Subcutaneous abdominal adipose tissue (tissue), 5 donors: Measurements from ENCODE around the gene MFSD6.
A peak's percentile ranks its signal among the peaks of the same experiment; 100 is the strongest.
"Not testable (repeated sequence)": the region's sequence is repeated elsewhere in the genome, so short reads cannot be mapped to it uniquely, and the experiment has no call there.

Experiments
- H3K27ac ChIP-seq: one replicate; pipeline ENCODE4 v1.7.0; 2013; ENCODE audit warnings: low read depth, mild to moderate bottlenecking, inconsistent platforms, low read length, moderate library complexity
- H3K27me3 ChIP-seq, 5 donors: one replicate each; pipeline ENCODE4 v1.7.0; 2013; ENCODE audit warnings: low read length in 5 of 5, inconsistent platforms in 1 of 5; ENCODE audit not compliant: control insufficient read depth in 5 of 5, insufficient read depth in 4 of 5
- H3K36me3 ChIP-seq, 5 donors: one replicate each; pipeline ENCODE4 v1.7.0; 2013; ENCODE audit warnings: low read length in 5 of 5; ENCODE audit not compliant: control insufficient read depth in 5 of 5, insufficient read depth in 5 of 5
- H3K4me1 ChIP-seq, 5 donors: one replicate each; pipeline ENCODE4 v1.7.0; 2013; ENCODE audit warnings: low read length in 5 of 5, mild to moderate bottlenecking in 3 of 5, moderate library complexity in 1 of 5; ENCODE audit not compliant: control insufficient read depth in 5 of 5, insufficient read depth in 5 of 5
- H3K4me3 ChIP-seq, 5 donors: one replicate each; pipeline ENCODE4 v1.7.0; 2013; ENCODE audit warnings: low read length in 5 of 5, low read depth in 1 of 5
- H3K9ac ChIP-seq, 5 donors: one replicate each; pipeline ENCODE4 v1.7.0; 2013; ENCODE audit warnings: low read length in 5 of 5, mild to moderate bottlenecking in 4 of 5, moderate library complexity in 3 of 5
- H3K9me3 ChIP-seq, 5 donors: one replicate each; pipeline ENCODE4 v1.7.0; 2013; ENCODE audit warnings: low read length in 5 of 5; ENCODE audit not compliant: control insufficient read depth in 5 of 5
- donor health status: healthy.
- donor health status: healthy.
- donor health status: healthy.
- donor health status: healthy.
- donor health status: healthy.

The MFSD6 gene

DNA sequence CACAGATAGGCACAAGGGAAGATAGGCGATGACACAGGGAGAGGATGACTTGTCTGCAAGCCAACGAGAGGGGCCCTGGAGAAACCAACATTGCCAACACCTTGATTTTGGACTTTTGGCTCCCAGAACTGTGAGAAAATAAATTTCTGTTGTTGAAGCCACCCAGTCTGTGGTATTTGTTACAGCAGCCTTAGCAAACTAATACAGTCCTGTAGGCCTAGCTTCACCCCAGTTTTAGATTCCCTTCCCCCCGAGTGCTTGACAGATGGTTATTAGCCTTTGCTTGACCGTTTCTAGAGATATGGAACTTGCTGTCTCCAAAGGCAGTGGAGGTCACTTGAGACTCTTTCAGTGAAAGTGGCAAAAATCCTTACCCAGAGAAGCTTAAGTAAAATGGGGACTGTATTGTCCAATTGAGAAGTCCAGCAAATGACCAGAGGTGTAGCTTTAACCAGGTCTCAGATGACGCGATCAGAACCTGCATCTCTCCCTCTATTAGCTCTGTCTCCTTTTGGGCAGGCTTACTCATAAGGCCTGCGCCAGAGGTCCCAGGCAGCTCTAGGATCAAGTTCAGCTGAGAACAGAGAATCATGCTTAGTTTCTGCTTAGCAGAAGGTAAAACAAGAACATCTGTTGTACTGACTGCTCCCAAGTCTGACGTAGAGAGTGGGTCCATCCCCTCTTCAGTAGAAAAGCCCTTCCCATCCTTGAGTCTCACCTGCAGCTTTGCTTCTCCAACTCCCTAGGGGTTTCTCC is 50.4 kb downstream of the MFSD6 start:
- no peaks in the 10 kb centered on the region for H3K4me1 ChIP-seq
- no peak overlapping the region for H3K9ac ChIP-seq
- peaks cover 0 to 4% (median 0%) of the 10 kb centered on the region in 5 donors for H3K9me3 ChIP-seq
- no peak overlapping the region for H3K4me3 ChIP-seq
- no peak overlapping the region for H3K27ac ChIP-seq
- peaks cover 0 to 7% (median 0%) of the 10 kb centered on the region in 5 donors for H3K36me3 ChIP-seq
- H3K27me3 ChIP-seq, result no peaks in the 10 kb centered on the region

GRCh38 chr2:190459881-190460280 is 51.7 kb downstream of the MFSD6 start:
- peaks cover 0 to 7% (median 0%) of the 10 kb centered on the region in 5 donors for H3K36me3 ChIP-seq
- no peaks in the 10 kb centered on the region for H3K4me1 ChIP-seq
- no peak overlapping the region for H3K27ac ChIP-seq
- H3K9ac ChIP-seq, result no peak overlapping the region
- no peak overlapping the region for H3K4me3 ChIP-seq
- H3K9me3 ChIP-seq, result no peaks in the 10 kb centered on the region
- no peaks in the 10 kb centered on the region for H3K27me3 ChIP-seq

DNA sequence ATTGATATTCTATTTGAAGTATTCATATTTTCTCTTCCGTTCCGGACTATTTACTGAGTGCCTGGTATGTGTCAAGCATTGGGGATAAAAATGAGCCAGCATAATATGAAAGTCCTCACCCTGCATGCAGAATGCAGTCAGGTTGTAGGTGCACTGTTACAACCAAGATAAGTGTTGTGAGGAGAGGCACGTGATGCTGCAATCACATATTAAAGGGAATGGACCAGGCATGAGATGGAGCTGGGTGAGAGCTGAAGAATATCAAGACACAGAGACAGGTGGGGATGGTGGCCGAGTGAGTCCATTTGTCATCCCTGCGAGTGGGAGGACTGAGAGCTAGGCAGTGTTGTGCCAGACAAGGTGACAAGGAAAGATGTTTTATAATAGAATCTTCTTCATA is 52.3 kb downstream of the MFSD6 start:
- no peaks in the 10 kb centered on the region for H3K9me3 ChIP-seq
- no peaks in the 10 kb centered on the region for H3K27me3 ChIP-seq
- no peaks in the 10 kb centered on the region for H3K4me1 ChIP-seq
- no peak overlapping the region for H3K27ac ChIP-seq
- H3K4me3 ChIP-seq, result no peak overlapping the region
- H3K36me3 ChIP-seq, result peaks cover 0 to 7% (median 0%) of the 10 kb centered on the region in 5 donors
- H3K9ac ChIP-seq, result no peak overlapping the region

GRCh38 chr2:190462181-190462580 is 54.0 kb downstream of the MFSD6 start:
- Histone ChIP-seq H3K9ac (no peak overlapping the region), H3K4me3 (no peak overlapping the region), H3K27ac (no peak overlapping the region), H3K36me3 (peaks cover 0 to 3% (median 0%) of the 10 kb centered on the region in 5 donors), H3K4me1 (peaks cover 0 to 5% (median 1%) of the 10 kb centered on the region in 5 donors), H3K9me3 (no peaks in the 10 kb centered on the region), H3K27me3 (no peaks in the 10 kb centered on the region)

GRCh38 chr2:190462611-190463010 is 54.5 kb downstream of the MFSD6 start:
- H3K4me1 ChIP-seq, result peaks cover under 1 to 8% (median 6%) of the 10 kb centered on the region in 5 donors
- no peaks in the 10 kb centered on the region for H3K27me3 ChIP-seq
- H3K9me3 ChIP-seq, result no peaks in the 10 kb centered on the region
- H3K36me3 ChIP-seq, result peaks cover 0 to 3% (median 0%) of the 10 kb centered on the region in 5 donors
- H3K4me3 ChIP-seq, result no peak overlapping the region
- H3K9ac ChIP-seq, result no peak overlapping the region
- H3K27ac ChIP-seq, result no peak overlapping the region

- no peak overlapping the region for H3K9ac ChIP-seq
- no peaks in the 10 kb centered on the region for H3K9me3 ChIP-seq
- H3K27ac ChIP-seq, result no peak overlapping the region
- no peaks in the 10 kb centered on the region for H3K27me3 ChIP-seq
- H3K36me3 ChIP-seq, result no peaks in the 10 kb centered on the region
- no peak overlapping the region for H3K4me3 ChIP-seq
- H3K4me1 ChIP-seq, result peaks cover 3 to 28% (median 17%) of the 10 kb centered on the region in 5 donors
Measured at GRCh38 chr2:190465060-190465459, 56.9 kb downstream of the MFSD6 start.

- Histone ChIP-seq H3K9me3 (no peaks in the 10 kb centered on the region), H3K36me3 (no peaks in the 10 kb centered on the region), H3K9ac (no peak overlapping the region), H3K27ac (peak overlapping the region; percentile 78), H3K27me3 (no peaks in the 10 kb centered on the region), H3K4me3 (no peak overlapping the region), H3K4me1 (peaks cover 3 to 33% (median 17%) of the 10 kb centered on the region in 5 donors)
Measured at GRCh38 chr2:190466819-190467446, 58.8 kb downstream of the MFSD6 start.

DNA sequence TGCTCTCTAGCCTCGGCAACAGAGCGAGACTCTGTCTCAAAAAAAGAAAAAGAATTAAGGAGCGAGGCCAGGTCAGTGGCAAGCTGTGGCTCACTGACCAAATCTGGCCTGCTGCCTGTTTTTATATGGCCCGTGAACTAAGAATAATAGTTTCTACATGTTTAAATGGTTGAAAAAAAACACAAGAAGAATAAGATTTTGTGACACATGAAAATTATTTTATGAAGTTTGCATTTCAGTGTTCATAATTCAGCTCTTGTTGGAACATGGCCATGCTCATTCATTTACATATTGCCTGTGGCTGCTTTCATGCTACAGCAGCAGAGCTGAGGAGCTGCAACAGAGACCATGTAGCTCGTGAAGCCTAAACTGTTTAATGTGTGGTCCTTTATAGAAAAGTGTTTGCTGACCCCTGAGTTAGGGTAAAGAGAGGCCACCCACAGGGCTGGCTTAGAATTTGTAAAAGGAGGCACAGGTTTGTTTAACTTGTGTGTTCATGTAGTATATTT is 59.5 kb downstream of the MFSD6 start:
- Histone ChIP-seq H3K36me3 (no peaks in the 10 kb centered on the region), H3K4me3 (no peak overlapping the region), H3K27ac (peak overlapping the region; percentile 78), H3K9me3 (no peaks in the 10 kb centered on the region), H3K4me1 (peaks cover 3 to 33% (median 17%) of the 10 kb centered on the region in 5 donors), H3K27me3 (no peaks in the 10 kb centered on the region), H3K9ac (no peak overlapping the region)

- H3K4me3 ChIP-seq, H3K9ac ChIP-seq, H3K36me3 ChIP-seq, H3K9me3 ChIP-seq, H3K27me3 ChIP-seq: not testable (repeated sequence)
- Histone ChIP-seq H3K27ac (peak overlapping the region; percentile 78), H3K4me1 (peaks cover 3 to 33% (median 17%) of the 10 kb centered on the region in 5 donors)
Measured at GRCh38 chr2:190468354-190468753, 60.2 kb downstream of the MFSD6 start.
